ENCODE results near the gene WAC.
"Not testable (repeated sequence)": the region's sequence is repeated elsewhere in the genome, so short reads cannot be mapped to it uniquely, and the experiment has no call there.

Gene WAC

GRCh38 chr10:28569506-28570159 is 36.7 kb downstream of the WAC start:
- DNase-seq = peak; percentile 30

GRCh38 chr10:28570598-28570997 is 37.7 kb downstream of the WAC start:
- DNase-seq = no peak

- no peak for DNase-seq
Measured at GRCh38 chr10:28571265-28571664, 38.3 kb downstream of the WAC start.

GRCh38 chr10:28574214-28574613 is 41.3 kb downstream of the WAC start:
- DNase-seq = not testable (repeated sequence)

GRCh38 chr10:28575852-28576251 is 42.9 kb downstream of the WAC start:
- DNase-seq = no peak

- no peak for DNase-seq
Measured at GRCh38 chr10:28577506-28577905, 44.6 kb downstream of the WAC start.

GRCh38 chr10:28578454-28578853 is 45.5 kb downstream of the WAC start:
- DNase-seq = no peak

- DNase-seq = no peak
Measured at GRCh38 chr10:28580825-28581224, 47.9 kb downstream of the WAC start.

GRCh38 chr10:28581916-28582315 is 49.0 kb downstream of the WAC start:
- DNase-seq = no peak

GRCh38 chr10:28585076-28585475 is 52.2 kb downstream of the WAC start:
- DNase-seq = no peak

GRCh38 chr10:28586176-28586575 is 53.3 kb downstream of the WAC start:
- DNase-seq = no peak

- DNase-seq = peak; percentile 19
Measured at GRCh38 chr10:28587270-28587969, 54.5 kb downstream of the WAC start.

- no peak for DNase-seq
Measured at GRCh38 chr10:28587970-28588290, 55.0 kb downstream of the WAC start.

GRCh38 chr10:28592953-28593352 is 60.0 kb downstream of the WAC start:
- peak; percentile 64 for DNase-seq

- no peak for DNase-seq
Measured at GRCh38 chr10:28593811-28594210, 60.9 kb downstream of the WAC start.

- DNase-seq = no peak
Measured at GRCh38 chr10:28594406-28594805, 61.5 kb downstream of the WAC start.

GRCh38 chr10:28595613-28596012 is 62.7 kb downstream of the WAC start:
- no peak for DNase-seq

- no peak for DNase-seq
Measured at GRCh38 chr10:28600056-28600455, 67.1 kb downstream of the WAC start.

GRCh38 chr10:28601012-28601411 is 68.1 kb downstream of the WAC start:
- DNase-seq = no peak

GRCh38 chr10:28604567-28605536 is 71.9 kb downstream of the WAC start:
- DNase-seq = no peak

- no peak for DNase-seq
Measured at GRCh38 chr10:28606568-28606967, 73.7 kb downstream of the WAC start.

- DNase-seq = not testable (repeated sequence)
Measured at GRCh38 chr10:28609636-28610035, 76.7 kb downstream of the WAC start.

- DNase-seq = no peak
Measured at GRCh38 chr10:28612877-28613276, 80.0 kb downstream of the WAC start.

- no peak for DNase-seq
Measured at GRCh38 chr10:28616514-28616913, 83.6 kb downstream of the WAC start.
